ENCODE results near the gene TAF15.

- TF ChIP-seq CTCF (conservative IDR thresholded peaks at IDR 0.05) (no peak), EZH2 (IDR thresholded peaks at IDR 0.05; ENCODE audit: low read depth) (no peak)
Measured at GRCh38 chr17:35892091-35893035, 83.1 kb downstream of the TAF15 start.

Measured in PC-9 (cell line).